ENCODE results near the gene SEMA6A. TPM values are rescaled to one million over a fixed set of nuclear protein-coding genes. Genes with fewer than 3 reads are reported as not detected.
A peak's percentile ranks its signal among the peaks of the same experiment; 100 is the strongest.

Gene SEMA6A
- polyA plus RNA-seq, 3 donors = 0.16 TPM; not detected in 2

- Histone ChIP-seq H2AFZ (ENCODE audit: insufficient read depth, low read depth, low read length, poor library complexity, severe bottlenecking) (peak overlapping the region; percentile 44), H3K4me2 (replicated peaks; ENCODE audit: extremely low read depth, low read length, poor library complexity, severe bottlenecking) (peak overlapping the region; percentile 77), H4K20me1 (ENCODE audit: insufficient read depth, low read length) (no peaks in the 10 kb centered on the region), H3K79me2 (ENCODE audit: insufficient read depth, low read length) (no peaks in the 10 kb centered on the region), H3K9me3 (replicated peaks in 1 of 2; ENCODE audit: control insufficient read depth in 1 of 2, insufficient read depth in 1 of 2, low read length in 2 of 2) (peaks cover 0 to 30% of the 10 kb centered on the region in 2 donors), H3K4me1 (ENCODE audit: control insufficient read depth in 1 of 2, insufficient read depth in 2 of 2, low read length in 2 of 2) (peaks cover 27 to 41% of the 10 kb centered on the region in 2 donors), H3K4me3 (replicated peaks in 1 of 3; ENCODE audit: low read depth in 2 of 3, low read length in 3 of 3) (peak overlapping the region in 1 of 3 experiments; percentile 64), H3K9ac (ENCODE audit: insufficient read depth, low read length, poor library complexity, severe bottlenecking) (no peak overlapping the region), H3K36me3 (replicated peaks in 1 of 2; ENCODE audit: control insufficient read depth in 1 of 2, insufficient read depth in 2 of 2, low read length in 2 of 2) (no peaks in the 10 kb centered on the region), H3K27ac (ENCODE audit: low read depth in 1 of 2, low read length in 2 of 2) (no peak overlapping the region), H3K27me3 (ENCODE audit: control insufficient read depth in 2 of 2, insufficient read depth in 2 of 2, low read length in 2 of 2) (peaks cover 58 to 82% of the 10 kb centered on the region in 2 donors)
- H3K4me3 Mint-ChIP-seq = peak overlapping the region; percentile 85 to 99
- TF ChIP-seq CTCF (IDR thresholded peaks at IDR 0.05) = no peak
- no peak for DNase-seq
- H3K27ac Mint-ChIP-seq = no peak overlapping the region
- peaks cover 84 to 93% (median 90%) of the 10 kb centered on the region in 3 donors for H3K27me3 Mint-ChIP-seq (ENCODE audit: low read depth in 3 of 3)
- H3K36me3 Mint-ChIP-seq = peaks cover 0 to 9% of the 10 kb centered on the region in 2 donors
- WGBS (ENCODE audit: insufficient coverage) = 0% methylated on average over 13 of the region's 33 CpGs
- intact Hi-C loops (cut with micrococcal nuclease) = no loop called here
- peaks cover 0 to 24% (median 8%) of the 10 kb centered on the region in 7 donors for H3K9me3 Mint-ChIP-seq
- H3K4me1 Mint-ChIP-seq = peaks cover 31% of the 10 kb centered on the region
These were observed 866 bp upstream of the SEMA6A start for GRCh38 chr5:116575326-116576052.

- DNase-seq = no peak
- Mint-ChIP-seq H3K36me3 (peaks cover 0 to 9% of the 10 kb centered on the region in 2 donors), H3K27me3 (ENCODE audit: low read depth in 3 of 3) (peaks cover 92 to 97% (median 92%) of the 10 kb centered on the region in 3 donors), H3K4me1 (peaks cover 31% of the 10 kb centered on the region), H3K4me3 (peak overlapping the region; percentile 85 to 99), H3K9me3 (peaks cover 0 to 27% (median 8%) of the 10 kb centered on the region in 7 donors), H3K27ac (no peak overlapping the region)
- peaks cover 0 to 30% of the 10 kb centered on the region in 2 donors for H3K9me3 ChIP-seq (replicated peaks in 1 of 2; ENCODE audit: control insufficient read depth in 1 of 2, insufficient read depth in 1 of 2, low read length in 2 of 2)
- H3K4me1 ChIP-seq (ENCODE audit: control insufficient read depth in 1 of 2, insufficient read depth in 2 of 2, low read length in 2 of 2) = peaks cover 27 to 41% of the 10 kb centered on the region in 2 donors
- no peaks in the 10 kb centered on the region for H4K20me1 ChIP-seq (ENCODE audit: insufficient read depth, low read length)
- no peak for TF ChIP-seq CTCF (IDR thresholded peaks at IDR 0.05)
- intact Hi-C loops (cut with micrococcal nuclease) = no loop called here
- peak overlapping the region; percentile 77 for H3K4me2 ChIP-seq (replicated peaks; ENCODE audit: extremely low read depth, low read length, poor library complexity, severe bottlenecking)
- peak overlapping the region; percentile 50 for H2AFZ ChIP-seq (ENCODE audit: insufficient read depth, low read depth, low read length, poor library complexity, severe bottlenecking)
- H3K27ac ChIP-seq (ENCODE audit: low read depth in 1 of 2, low read length in 2 of 2) = no peak overlapping the region
- no peak overlapping the region for H3K9ac ChIP-seq (ENCODE audit: insufficient read depth, low read length, poor library complexity, severe bottlenecking)
- no peaks in the 10 kb centered on the region for H3K79me2 ChIP-seq (ENCODE audit: insufficient read depth, low read length)
- H3K4me3 ChIP-seq (replicated peaks in 1 of 3; ENCODE audit: low read depth in 2 of 3, low read length in 3 of 3) = peak overlapping the region; percentile 2 to 64 (median 25)
- H3K36me3 ChIP-seq (replicated peaks in 1 of 2; ENCODE audit: control insufficient read depth in 1 of 2, insufficient read depth in 2 of 2, low read length in 2 of 2) = no peaks in the 10 kb centered on the region
- H3K27me3 ChIP-seq (ENCODE audit: control insufficient read depth in 2 of 2, insufficient read depth in 2 of 2, low read length in 2 of 2) = peaks cover 70 to 98% of the 10 kb centered on the region in 2 donors
- WGBS (ENCODE audit: insufficient coverage) = 2% methylated on average over 41 of the region's 61 CpGs
These were observed 789 bp downstream of the SEMA6A start for GRCh38 chr5:116573702-116574366.

Measured in CD14-positive monocyte (primary cell).